OCI-LY7 (cell line): ENCODE data around the gene DMRT3. TPM values are rescaled to one million over a fixed set of nuclear protein-coding genes. Genes with fewer than 3 reads are reported as not detected.

Experiments used
- BruUV-seq: library from RNA; stranded (reverse); fragments of 400-500 nt; replicated peaks from 2 replicates; lab custom pipeline; 2021; lab: Mats Ljungman, UMichigan
- CTCF ChIA-PET: fragments of 300-600 bp; sonication (Branson Sonifier 250); formaldehyde crosslinking; loops from one replicate; lab custom pipeline; 2022; ENCODE audit warnings: antibody characterized with exemption; ENCODE audit not compliant: unreplicated experiment; lab: Charles Lee
- POLR2A ChIA-PET: fragments of 300-600 bp; sonication (Branson Sonifier 250); formaldehyde crosslinking; loops from one replicate; lab custom pipeline; 2022; ENCODE audit warnings: antibody characterized with exemption; lab: Charles Lee
- DNase-seq: peaks from one replicate; pipeline ENCODE4 v3.0.0-alpha.2; 2015; ENCODE audit warnings: low spot score
- H2AFZ ChIP-seq: fragments of 200-600 bp; sonication (generic), shearing (Covaris generic); 2 replicates; pipeline ENCODE4 v1.6.1; 2014; ENCODE audit warnings: mild to moderate bottlenecking, antibody characterized with exemption, low read length, moderate library complexity
- H3K27ac ChIP-seq: fragments of 200-600 bp; sonication (generic); 2 replicates; pipeline ENCODE4 v1.5.1; 2014; ENCODE audit warnings: mixed run types, low read depth, mild to moderate bottlenecking, moderate library complexity, low read length, inconsistent platforms; ENCODE audit not compliant: poor library complexity, severe bottlenecking
- H3K36me3 ChIP-seq: fragments of 200-600 bp; sonication (generic); 2 replicates; pipeline ENCODE4 v1.6.1; 2014; ENCODE audit warnings: mild to moderate bottlenecking, antibody characterized with exemption, low read length, moderate library complexity, mixed read lengths; ENCODE audit not compliant: insufficient read depth
- H3K4me1 ChIP-seq: fragments of 200-600 bp; sonication (generic); 2 replicates; pipeline ENCODE4 v1.5.1; 2014; ENCODE audit warnings: mild to moderate bottlenecking, low read length; ENCODE audit not compliant: insufficient read depth, poor library complexity, severe bottlenecking
- H3K4me2 ChIP-seq: fragments of 200-600 bp; sonication (generic); 2 replicates; pipeline ENCODE4 v1.6.1; 2014; ENCODE audit warnings: mild to moderate bottlenecking, low read length
- H3K4me3 ChIP-seq: fragments of 200-600 bp; sonication (generic); 2 replicates; pipeline ENCODE4 v1.5.1; 2014; ENCODE audit warnings: mild to moderate bottlenecking, low read depth, low read length; ENCODE audit not compliant: poor library complexity, severe bottlenecking
- H3K79me2 ChIP-seq: fragments of 200-600 bp; sonication (generic); 2 replicates; pipeline ENCODE4 v1.6.1; 2016; ENCODE audit warnings: low read depth, mild to moderate bottlenecking, low read length, moderate library complexity, mixed read lengths; ENCODE audit not compliant: insufficient read depth
- H3K9me2 ChIP-seq: fragments of 200-600 bp; sonication (generic); 2 replicates; pipeline ENCODE4 v1.6.1; 2016; ENCODE audit warnings: mild to moderate bottlenecking, low read length, mixed read lengths; ENCODE audit not compliant: insufficient read depth
- H3K9me3 ChIP-seq: fragments of 200-600 bp; sonication (generic); 2 replicates; pipeline ENCODE4 v1.6.1; 2014; ENCODE audit warnings: mild to moderate bottlenecking, mixed run types, low read length, mixed read lengths
- H4K20me1 ChIP-seq: fragments of 200-600 bp; sonication (generic); 2 replicates; pipeline ENCODE4 v1.6.1; 2014; ENCODE audit warnings: mild to moderate bottlenecking, antibody characterized with exemption, low read length, moderate library complexity, mixed read lengths; ENCODE audit not compliant: insufficient read depth
- CTCF ChIP-seq: fragments of 200-600 bp; sonication (generic); conservative IDR thresholded peaks from 2 replicates; pipeline ENCODE4 v1.5.1; 2014; ENCODE audit warnings: mild to moderate bottlenecking, antibody characterized with exemption, low read length, moderate library complexity, mixed read lengths
- EZH2phosphoT487 ChIP-seq: fragments of 200-600 bp; sonication (generic); IDR thresholded peaks from 2 replicates; pipeline ENCODE4 v1.6.1; 2018; ENCODE audit warnings: low read depth, borderline replicate concordance, mild to moderate bottlenecking, mixed run types, antibody characterized with exemption, low read length, moderate library complexity, mixed read lengths
- intact Hi-C: fragments of 100-400 bp; cut with micrococcal nuclease; formaldehyde crosslinking; loops from one replicate; pipeline ENCODE4 v1.10.0; 2022; ENCODE audit not compliant: unreplicated experiment
- total RNA-seq, 2 experiments: library from RNA; depleted of rRNA in 1 of 2; stranded (reverse); fragments of >200 nt in 1 of 2; shearing (Covaris generic) in 1 of 2; gene quantifications; 2 replicates each; pipeline ENCODE4 v1.2.3, GENCODE V29; 2014 to 2022

Gene DMRT3
- total RNA-seq, 2 experiments from 2014 or later = not detected

GRCh38 chr9:935348-935965 lies 41.0 kb upstream of the DMRT3 start:
- no peaks in the 10 kb centered on the region; the same call in 1 of the 2 replicates for H3K9me2 ChIP-seq
- ChIA-PET CTCF (interaction anchor here (1.0 kb wide), 1 partner anchor 74 kb away, joined by 4 read pairs; no protein-coding TSS in a partner anchor), POLR2A (interaction anchor here (0.5 kb wide), 1 partner anchor 40 kb away, joined by 3 read pairs; no protein-coding TSS in a partner anchor)
- TF ChIP-seq CTCF (no peak), EZH2phosphoT487 (no peak)
- BruUV-seq = no TSS peak
- no peaks in the 10 kb centered on the region for H3K9me3 ChIP-seq
- H3K4me3 ChIP-seq = no peak overlapping the region
- DNase-seq = no peak
- H3K4me1 ChIP-seq = no peaks in the 10 kb centered on the region
- H3K27ac ChIP-seq = no peak overlapping the region
- intact Hi-C loops = no loop called here
- H2AFZ ChIP-seq = no peak overlapping the region
- no peaks in the 10 kb centered on the region for H4K20me1 ChIP-seq
- H3K36me3 ChIP-seq = no peaks in the 10 kb centered on the region
- no peak overlapping the region for H3K4me2 ChIP-seq
- no peaks in the 10 kb centered on the region for H3K79me2 ChIP-seq

DNA sequence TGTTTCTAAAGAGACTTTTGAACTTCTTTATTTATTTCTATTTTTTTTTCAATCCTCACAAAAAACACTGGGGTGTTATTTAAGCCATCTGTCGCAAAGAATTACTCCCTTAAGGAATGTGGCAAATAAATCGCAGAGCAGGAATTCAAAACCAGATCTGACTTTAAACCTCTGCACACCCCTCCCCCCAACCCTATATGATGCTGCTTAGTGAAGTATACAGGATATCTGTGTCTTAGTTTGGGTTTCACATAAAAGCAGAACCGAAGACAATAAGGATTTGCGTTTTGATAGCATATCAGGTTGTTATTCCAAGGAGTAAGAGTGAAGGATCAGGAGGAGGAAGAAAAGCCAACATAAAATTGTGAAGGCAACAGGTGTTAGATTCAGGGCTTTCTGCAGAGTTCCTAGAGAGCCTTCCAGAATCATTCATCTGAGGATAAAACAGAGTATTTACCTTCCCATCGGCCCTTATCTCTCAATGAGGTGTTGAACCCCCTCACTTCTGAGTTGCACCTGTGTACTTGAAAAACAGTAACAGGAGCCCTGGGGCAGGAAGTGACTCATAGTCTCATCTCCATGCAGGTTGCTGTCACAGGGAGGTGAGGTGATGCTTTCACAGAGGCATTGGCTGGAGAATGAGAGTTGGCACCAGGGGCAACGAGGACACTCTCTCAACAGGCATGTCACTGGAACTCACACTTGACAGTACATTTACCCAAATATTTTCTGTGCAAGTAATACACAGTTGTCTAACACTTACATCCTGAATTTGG lies 33.5 kb upstream of the DMRT3 start:
- Histone ChIP-seq H3K4me1 (no peaks in the 10 kb centered on the region), H4K20me1 (no peaks in the 10 kb centered on the region), H3K4me3 (no peak overlapping the region), H3K9me2 (no peaks in the 10 kb centered on the region), H3K4me2 (no peak overlapping the region), H2AFZ (no peak overlapping the region), H3K27ac (no peak overlapping the region), H3K9me3 (no peaks in the 10 kb centered on the region), H3K79me2 (no peaks in the 10 kb centered on the region), H3K36me3 (no peaks in the 10 kb centered on the region)
- intact Hi-C loops = no loop called here
- ChIA-PET CTCF (no interaction called here), POLR2A (no interaction called here)
- BruUV-seq = no TSS peak
- TF ChIP-seq EZH2phosphoT487 = no peak
- no peak for TF ChIP-seq CTCF
- DNase-seq = no peak
